Activated naive CD4-positive, alpha-beta T cell treated with anti-CD3 and anti-CD28 coated beads for 36 hours (primary cell): ENCODE measurements around the gene HSF2BP. TPM values are rescaled to one million over a fixed set of nuclear protein-coding genes. Genes with fewer than 3 reads are reported as not detected.
"Not testable (repeated sequence)": the region's sequence is repeated elsewhere in the genome, so short reads cannot be mapped to it uniquely, and the experiment has no call there.

Source experiments
- CTCF ChIA-PET: fragments of 350-600 bp; sonication (Branson Sonifier 250); formaldehyde crosslinking; loops from one replicate; lab custom pipeline; 2021; ENCODE audit warnings: antibody characterized with exemption; lab: Charles Lee
- DNase-seq: peaks from one replicate; pipeline ENCODE4 v3.0.0-alpha.2; 2020
- H3K27ac Mint-ChIP-seq: one replicate; pipeline ENCODE4 v1.8.0; 2021; ENCODE audit warnings: mild to moderate bottlenecking, mixed read lengths
- H3K27me3 Mint-ChIP-seq: one replicate; pipeline ENCODE4 v1.8.0; 2021; ENCODE audit warnings: low read depth, mixed read lengths
- H3K36me3 Mint-ChIP-seq: one replicate; pipeline ENCODE4 v1.8.0; 2021; ENCODE audit warnings: low read depth, mixed read lengths
- H3K4me1 Mint-ChIP-seq: one replicate; pipeline ENCODE4 v1.8.0; 2021; ENCODE audit warnings: low read depth, mixed read lengths
- H3K4me3 Mint-ChIP-seq: one replicate; pipeline ENCODE4 v1.8.0; 2021; ENCODE audit warnings: mild to moderate bottlenecking, moderate library complexity, mixed read lengths
- H3K9me3 Mint-ChIP-seq: one replicate; pipeline ENCODE4 v1.8.0; 2021; ENCODE audit warnings: mixed read lengths
- intact Hi-C: fragments of 100-400 bp; cut with micrococcal nuclease; formaldehyde crosslinking; loops from one replicate; pipeline ENCODE4 v1.15.1; 2023
- total RNA-seq, 2 experiments: library from RNA; stranded (reverse); gene quantifications; one replicate each; pipeline ENCODE4 v1.2.3, GENCODE V29; 2021

HSF2BP gene
- total RNA-seq, 2 experiments from 2014 or later, result 1.3 to 2.1 TPM

DNA sequence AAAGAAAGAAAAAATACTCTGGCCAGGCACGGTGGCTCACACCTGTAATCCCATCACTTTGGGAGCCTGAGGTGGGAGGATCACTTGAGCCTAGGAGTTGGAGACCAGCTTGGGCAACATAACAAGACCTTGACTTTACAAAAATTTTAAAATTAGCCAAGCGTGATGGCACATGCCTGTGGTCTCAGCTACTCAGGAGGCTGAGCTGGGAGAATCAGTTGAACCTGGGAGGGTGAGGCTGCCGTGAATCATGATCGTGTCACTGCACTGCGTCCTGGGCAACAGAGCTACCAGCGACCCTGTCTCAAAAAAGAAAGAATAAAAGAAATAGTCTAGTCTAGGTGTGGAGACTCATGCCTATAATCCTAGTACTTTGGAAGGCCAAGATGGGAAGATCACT, 22.4 kb upstream of the HSF2BP start:
- no peak overlapping the region for H3K4me3 Mint-ChIP-seq
- DNase-seq, result no peak
- no peaks in the 10 kb centered on the region for H3K27me3 Mint-ChIP-seq
- intact Hi-C loops, result no loop called here
- peaks cover 6% of the 10 kb centered on the region for H3K4me1 Mint-ChIP-seq
- CTCF ChIA-PET, result no interaction called here
- no peaks in the 10 kb centered on the region for H3K9me3 Mint-ChIP-seq
- no peak overlapping the region for H3K27ac Mint-ChIP-seq
- H3K36me3 Mint-ChIP-seq, result peaks cover 54% of the 10 kb centered on the region

DNA sequence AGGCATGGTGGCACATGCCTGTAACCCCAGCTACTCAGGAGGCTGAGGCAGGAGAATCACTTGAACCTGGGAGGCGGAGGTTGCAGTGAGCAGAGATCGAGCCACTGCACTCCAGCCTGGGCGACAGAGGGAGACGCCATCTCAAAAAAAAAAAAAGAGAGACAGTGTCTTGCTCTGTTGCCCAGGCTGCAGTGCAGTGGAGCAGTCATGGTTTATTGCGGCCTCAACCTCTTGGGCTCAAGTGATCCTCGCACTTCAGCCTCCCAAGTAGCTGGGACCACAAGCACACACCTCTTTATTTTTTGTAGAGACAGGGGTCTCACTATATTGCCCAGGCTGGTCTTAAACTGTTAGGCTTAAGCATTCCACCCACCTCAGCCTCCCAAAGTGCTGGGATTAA, 21.1 kb upstream of the HSF2BP start:
- H3K9me3 Mint-ChIP-seq, H3K4me3 Mint-ChIP-seq, H3K4me1 Mint-ChIP-seq, H3K27me3 Mint-ChIP-seq, intact Hi-C loops, H3K27ac Mint-ChIP-seq, DNase-seq: not testable (repeated sequence)
- CTCF ChIA-PET, result interaction anchor here (0.6 kb wide), 1 partner anchor 905 kb away, joined by 4 read pairs; no protein-coding TSS in a partner anchor
- H3K36me3 Mint-ChIP-seq, result peaks cover 52% of the 10 kb centered on the region

DNA sequence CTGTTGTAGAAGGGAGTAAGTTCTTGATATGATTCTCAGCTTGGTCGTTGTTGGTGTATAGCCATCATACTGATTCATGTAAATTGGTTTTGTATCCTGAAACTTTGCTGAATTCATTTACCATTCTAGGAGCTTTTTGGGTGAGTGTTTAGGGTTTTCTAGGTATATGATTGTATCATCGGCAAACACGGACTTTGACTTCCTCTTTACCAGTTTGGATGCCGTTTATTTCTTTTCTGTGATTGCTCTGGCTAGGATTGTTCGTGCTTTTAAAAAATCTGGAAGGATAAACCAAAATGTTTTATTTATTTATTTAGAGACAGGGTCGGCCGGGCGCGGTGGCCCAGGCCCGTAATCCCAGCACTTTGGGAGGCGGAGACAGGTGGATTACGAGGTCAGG, 20.7 kb upstream of the HSF2BP start:
- H3K27ac Mint-ChIP-seq, result no peak overlapping the region
- H3K27me3 Mint-ChIP-seq, result no peaks in the 10 kb centered on the region
- CTCF ChIA-PET, result no interaction called here
- no peak overlapping the region for H3K4me3 Mint-ChIP-seq
- DNase-seq, result no peak
- peaks cover 51% of the 10 kb centered on the region for H3K36me3 Mint-ChIP-seq
- intact Hi-C loops, result no loop called here
- H3K9me3 Mint-ChIP-seq, result no peaks in the 10 kb centered on the region
- peaks cover 6% of the 10 kb centered on the region for H3K4me1 Mint-ChIP-seq

DNA sequence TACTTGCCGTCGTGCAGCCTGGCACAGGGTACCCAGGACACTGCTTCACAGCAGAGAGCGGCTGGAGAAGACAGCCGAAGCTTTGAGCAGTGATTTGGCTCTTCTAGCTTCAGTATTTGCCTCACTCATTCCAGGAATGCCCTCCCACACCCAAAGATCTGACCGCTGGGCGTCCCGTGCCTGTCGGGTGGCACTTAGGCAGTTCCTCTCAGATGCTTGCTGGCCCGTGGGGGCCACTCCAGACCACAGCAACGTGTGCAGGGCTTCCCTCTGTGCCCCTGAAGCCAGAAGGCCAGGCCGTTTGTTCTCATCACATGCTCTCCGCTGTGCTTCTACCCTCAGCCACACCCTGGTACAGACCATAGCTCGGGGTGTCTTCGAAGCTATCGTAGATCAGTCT, 17.1 kb upstream of the HSF2BP start:
- H3K27me3 Mint-ChIP-seq, result no peaks in the 10 kb centered on the region
- no peaks in the 10 kb centered on the region for H3K9me3 Mint-ChIP-seq
- peaks cover 57% of the 10 kb centered on the region for H3K36me3 Mint-ChIP-seq
- DNase-seq, result no peak
- H3K4me1 Mint-ChIP-seq, result peaks cover 6% of the 10 kb centered on the region
- intact Hi-C loops, result no loop called here
- H3K4me3 Mint-ChIP-seq, result no peak overlapping the region
- H3K27ac Mint-ChIP-seq, result no peak overlapping the region
- CTCF ChIA-PET, result interaction anchor here (0.6 to 1.0 kb wide), 2 partner anchors 42 to 113 kb away, joined by 3 to 4 read pairs; partner anchors contain the start of gene RRP1

DNA sequence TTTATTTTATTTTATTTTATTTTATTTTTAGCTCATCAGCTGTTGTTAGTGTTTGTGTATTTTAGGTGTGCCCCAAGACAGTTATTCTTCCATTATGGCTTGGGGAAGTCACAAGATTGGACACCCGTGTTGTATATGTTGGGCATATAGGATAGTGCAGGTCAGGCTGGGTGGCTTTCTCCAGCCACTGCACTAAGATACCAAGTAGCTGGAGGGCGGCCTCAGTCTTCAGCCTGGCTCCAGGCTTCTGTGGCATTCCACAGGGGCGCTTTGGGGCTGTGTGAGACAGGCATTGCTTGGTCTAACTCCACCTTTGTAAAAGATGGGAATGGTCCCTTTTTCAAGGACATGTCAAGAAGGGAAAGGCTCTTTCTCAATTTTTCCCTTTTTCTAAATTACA, 16.6 kb upstream of the HSF2BP start:
- CTCF ChIA-PET, result interaction anchor here (0.6 to 1.0 kb wide), 2 partner anchors 41 to 114 kb away, joined by 3 to 4 read pairs; partner anchors contain the start of gene RRP1
- intact Hi-C loops, result no loop called here
- peaks cover 58% of the 10 kb centered on the region for H3K36me3 Mint-ChIP-seq

DNA sequence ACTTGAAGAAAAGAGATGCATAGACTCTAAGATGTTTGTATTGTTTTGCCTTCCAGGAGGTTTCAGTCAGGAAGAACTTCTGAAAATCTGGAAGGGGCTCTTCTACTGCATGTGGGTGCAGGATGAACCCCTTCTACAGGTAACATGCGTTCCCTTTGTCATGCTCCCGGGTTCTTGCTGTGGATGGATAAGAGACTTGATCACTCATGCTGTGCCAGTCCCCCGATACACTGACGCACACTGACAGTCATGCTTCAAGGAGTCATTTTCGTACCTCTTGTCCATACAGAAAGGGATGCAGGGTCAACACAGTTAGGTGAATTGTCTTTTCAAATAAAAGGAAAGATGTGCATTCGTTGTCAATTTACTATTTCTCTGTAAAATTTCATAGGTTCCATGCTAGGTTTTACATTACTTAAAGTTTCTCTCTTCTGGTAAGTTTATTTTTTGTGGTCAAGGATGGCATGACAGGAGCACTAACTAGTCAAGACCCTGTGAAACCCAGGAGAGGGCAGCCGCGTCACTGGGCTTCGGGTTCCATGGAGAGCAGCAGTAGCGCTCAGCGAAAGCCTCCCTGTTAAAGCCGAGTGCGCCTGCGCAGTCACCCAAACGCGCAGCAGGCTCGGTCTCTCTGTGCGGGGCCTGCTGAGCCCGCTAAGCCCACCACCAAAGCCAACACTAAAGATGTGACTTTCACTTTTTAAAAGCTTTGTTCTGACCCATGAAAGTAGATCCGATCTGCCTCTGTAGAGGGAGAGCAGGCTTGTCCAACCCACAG, 10.7 kb upstream of the HSF2BP start:
- CTCF ChIA-PET, result no interaction called here
- intact Hi-C loops, result no loop called here
- H3K9me3 Mint-ChIP-seq, result no peaks in the 10 kb centered on the region
- no peak for DNase-seq
- H3K27me3 Mint-ChIP-seq, result no peaks in the 10 kb centered on the region
- H3K4me1 Mint-ChIP-seq, result peaks cover 29% of the 10 kb centered on the region
- H3K27ac Mint-ChIP-seq, result no peak overlapping the region
- no peak overlapping the region for H3K4me3 Mint-ChIP-seq
- peaks cover 41% of the 10 kb centered on the region for H3K36me3 Mint-ChIP-seq

More for the DNA sequence above, 16.6 kb upstream of the HSF2BP start:
- H3K27me3 Mint-ChIP-seq, result no peaks in the 10 kb centered on the region
- no peak overlapping the region for H3K4me3 Mint-ChIP-seq
- H3K9me3 Mint-ChIP-seq, result no peaks in the 10 kb centered on the region
- DNase-seq, result no peak
- peaks cover 6% of the 10 kb centered on the region for H3K4me1 Mint-ChIP-seq
- no peak overlapping the region for H3K27ac Mint-ChIP-seq

DNA sequence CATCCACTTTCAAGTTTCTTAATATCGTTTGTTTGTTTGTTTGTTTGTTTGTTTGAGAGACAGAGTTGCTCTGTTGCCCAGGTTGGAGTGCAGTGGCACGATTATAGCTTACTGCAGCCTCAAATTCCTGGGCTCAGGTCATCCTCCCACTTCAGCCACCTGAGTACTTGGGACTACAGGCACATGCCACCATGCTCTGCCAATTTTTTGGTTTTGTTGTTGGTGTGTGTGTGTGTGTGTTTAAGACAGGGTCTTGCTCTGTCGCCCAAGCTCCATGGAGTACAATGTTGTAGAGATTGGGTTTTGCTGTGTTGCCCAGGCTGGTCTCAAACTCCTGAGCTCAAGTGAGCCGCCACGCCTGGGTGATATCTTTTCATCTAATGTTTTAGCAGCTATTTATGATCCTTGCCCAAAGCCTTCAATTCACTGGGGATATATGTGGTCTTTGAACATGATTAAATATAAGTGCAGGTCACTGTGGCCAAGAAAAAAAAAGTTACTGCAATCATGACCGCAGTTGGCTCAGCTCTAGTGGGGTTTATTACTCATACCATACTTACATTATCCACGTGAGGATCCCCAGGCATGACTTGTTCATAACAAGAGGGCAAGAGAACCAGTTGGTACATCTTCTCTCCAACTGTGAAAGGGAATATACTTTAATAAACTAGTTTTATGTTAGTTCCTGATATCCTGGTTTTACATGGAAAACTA, 8.1 kb upstream of the HSF2BP start:
- Mint-ChIP-seq H3K9me3 (no peaks in the 10 kb centered on the region), H3K27ac (peak overlapping the region; percentile 55), H3K4me3 (no peak overlapping the region), H3K4me1 (peaks cover 50% of the 10 kb centered on the region), H3K36me3 (peaks cover 41% of the 10 kb centered on the region), H3K27me3 (no peaks in the 10 kb centered on the region)
- CTCF ChIA-PET, result no interaction called here
- DNase-seq, result no peak
- intact Hi-C loops, result no loop called here

DNA sequence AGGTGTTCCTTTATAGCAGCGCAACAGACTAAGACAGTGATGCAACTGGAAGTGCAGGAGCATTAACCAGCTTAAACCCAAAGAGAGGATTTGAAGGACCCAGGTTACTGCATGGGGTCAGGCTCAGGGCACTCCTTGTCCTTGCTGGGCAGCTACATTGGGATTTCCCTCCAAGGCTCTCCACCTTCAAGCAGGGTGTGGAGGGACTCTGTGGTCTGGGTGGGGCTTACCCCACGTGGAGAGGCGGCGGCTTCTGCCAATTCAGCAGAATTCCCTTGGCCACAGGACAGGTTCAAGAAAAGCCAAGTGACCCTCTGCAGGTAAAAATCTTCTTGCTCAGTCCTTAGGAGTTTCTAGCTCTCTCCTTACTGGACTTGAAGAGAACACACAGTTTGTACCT, 6.6 kb upstream of the HSF2BP start:
- Mint-ChIP-seq H3K9me3 (no peaks in the 10 kb centered on the region), H3K4me1 (peaks cover 65% of the 10 kb centered on the region), H3K36me3 (peaks cover 45% of the 10 kb centered on the region), H3K27ac (no peak overlapping the region), H3K27me3 (no peaks in the 10 kb centered on the region), H3K4me3 (no peak overlapping the region)
- CTCF ChIA-PET, result no interaction called here
- intact Hi-C loops, result no loop called here
- no peak for DNase-seq

DNA sequence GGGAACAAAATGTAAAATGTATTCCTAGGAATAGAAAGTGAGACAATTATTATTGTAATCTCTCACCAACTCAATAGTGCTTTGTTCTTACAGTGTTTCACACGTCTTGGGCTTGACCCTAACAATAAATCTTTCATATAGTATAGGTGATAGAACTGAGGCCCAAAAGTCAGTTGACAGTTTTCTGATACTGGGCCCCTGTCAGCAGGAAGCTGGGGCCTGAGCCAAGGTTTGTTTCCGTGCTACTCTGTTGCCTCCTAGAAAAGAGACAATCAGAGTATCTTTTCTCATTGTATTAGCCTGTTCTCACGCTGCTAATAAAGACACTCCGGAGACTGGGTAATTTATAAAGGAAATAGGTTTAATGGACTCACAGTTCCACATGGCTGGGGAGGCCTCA, 5.1 kb upstream of the HSF2BP start:
- peaks cover 70% of the 10 kb centered on the region for H3K4me1 Mint-ChIP-seq
- H3K4me3 Mint-ChIP-seq, result no peak overlapping the region
- peaks cover 49% of the 10 kb centered on the region for H3K36me3 Mint-ChIP-seq
- no peaks in the 10 kb centered on the region for H3K27me3 Mint-ChIP-seq
- no peaks in the 10 kb centered on the region for H3K9me3 Mint-ChIP-seq
- DNase-seq, result no peak
- intact Hi-C loops, result no loop called here
- H3K27ac Mint-ChIP-seq, result no peak overlapping the region
- CTCF ChIA-PET, result no interaction called here

DNA sequence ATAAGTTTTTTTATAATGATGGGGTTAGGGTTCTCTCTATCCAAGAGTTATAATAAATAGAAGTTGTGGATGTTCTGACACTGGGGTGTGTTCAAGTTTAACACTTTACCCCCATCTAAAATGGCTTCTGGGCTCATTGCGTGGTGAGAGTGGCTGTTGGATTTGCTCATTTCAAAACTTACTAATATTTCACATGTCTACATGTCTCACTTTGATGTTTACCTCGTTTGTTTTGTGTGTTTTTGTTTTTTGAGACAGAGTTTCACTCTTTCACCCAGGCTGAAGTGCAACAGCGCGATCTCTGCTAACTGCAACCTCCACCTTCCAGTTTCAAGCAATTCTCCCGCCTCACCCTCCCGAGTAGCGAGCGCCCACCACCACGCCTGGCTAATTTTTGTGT, 3.7 kb upstream of the HSF2BP start:
- Mint-ChIP-seq H3K4me1 (peaks cover 71% of the 10 kb centered on the region), H3K4me3 (no peak overlapping the region), H3K27me3 (no peaks in the 10 kb centered on the region), H3K36me3 (peaks cover 49% of the 10 kb centered on the region), H3K27ac (no peak overlapping the region), H3K9me3 (no peaks in the 10 kb centered on the region)
- CTCF ChIA-PET, result no interaction called here
- intact Hi-C loops, result no loop called here
- DNase-seq, result no peak

DNA sequence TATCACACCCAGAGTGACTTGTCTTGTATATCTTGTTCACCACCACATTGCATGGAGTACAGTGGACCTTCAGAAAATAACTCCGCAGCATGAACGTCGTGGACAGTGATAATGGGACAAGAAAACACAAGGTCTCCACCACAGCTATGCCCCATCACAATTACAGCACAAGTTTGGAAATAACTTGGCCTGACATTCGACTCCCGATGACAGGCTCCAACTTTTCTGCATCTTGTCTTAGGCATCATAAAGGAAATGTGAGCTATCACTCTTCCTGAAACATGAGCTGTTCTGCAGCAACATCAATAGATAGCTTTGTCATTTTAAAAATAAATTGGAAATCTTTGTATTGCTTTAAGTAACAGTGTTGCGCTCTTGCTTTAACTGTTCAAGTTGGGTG, 3.0 kb upstream of the HSF2BP start:
- H3K27ac Mint-ChIP-seq, result no peak overlapping the region
- no peaks in the 10 kb centered on the region for H3K9me3 Mint-ChIP-seq
- CTCF ChIA-PET, result interaction anchor here (0.6 kb wide), 1 partner anchor 360 kb away, joined by 4 read pairs; no protein-coding TSS in a partner anchor
- H3K4me1 Mint-ChIP-seq, result peaks cover 66% of the 10 kb centered on the region
- intact Hi-C loops, result no loop called here
- H3K4me3 Mint-ChIP-seq, result no peak overlapping the region
- DNase-seq, result no peak
- no peaks in the 10 kb centered on the region for H3K27me3 Mint-ChIP-seq
- peaks cover 49% of the 10 kb centered on the region for H3K36me3 Mint-ChIP-seq

DNA sequence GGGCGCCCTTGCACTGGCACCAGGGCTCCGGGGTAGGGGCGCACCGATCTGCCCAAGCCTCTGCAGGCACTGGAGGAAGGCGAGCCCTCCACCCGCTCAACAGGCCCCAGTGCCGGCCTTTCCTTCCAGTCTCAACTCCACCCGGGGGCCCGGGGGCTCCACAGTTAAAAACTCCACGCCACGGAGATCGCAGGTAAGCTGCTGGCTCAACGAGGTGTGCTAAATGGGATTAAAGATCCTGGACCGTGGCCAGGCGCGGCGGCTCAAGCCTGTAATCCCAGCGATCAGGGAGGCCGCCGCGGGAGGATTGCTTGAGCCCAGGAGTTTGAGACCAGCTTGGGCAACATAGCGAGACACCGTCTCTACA, 536 bp downstream of the HSF2BP start:
- no peaks in the 10 kb centered on the region for H3K27me3 Mint-ChIP-seq
- peaks cover 40% of the 10 kb centered on the region for H3K4me1 Mint-ChIP-seq
- peak overlapping the region; percentile 91 for H3K27ac Mint-ChIP-seq
- H3K36me3 Mint-ChIP-seq, result peaks cover 27% of the 10 kb centered on the region
- peak overlapping the region; percentile 98 for H3K4me3 Mint-ChIP-seq
- no peaks in the 10 kb centered on the region for H3K9me3 Mint-ChIP-seq
- CTCF ChIA-PET, result interaction anchor here (0.6 kb wide), 1 partner anchor 13 kb away, joined by 4 read pairs; no protein-coding TSS in a partner anchor
- no peak for DNase-seq
- intact Hi-C loops, result loop anchor here (5.0 kb wide), 1 partner anchor 119 kb away; the partner anchor contains the start of gene CSTB
